Measurements from ENCODE around the gene PLEKHA6.

PLEKHA6 gene

GRCh38 chr1:204359474-204360255 lies at the start of gene PLEKHA6:
Gene PLEKHA6 (minus strand): TSS chr1:204359929. CDS start chr1:204273727, 86,202 bp downstream.
- peak; percentile 14 to 28 for TF ChIP-seq CTCF (IDR thresholded peaks at IDR 0.05)
- no peaks in the 10 kb centered on the region for H3K36me3 ChIP-seq
- intact Hi-C loops (cut with DNase I; ENCODE audit: low total_unique reads) = loop anchor here (5.0 kb wide), 2 partner anchors 102 to 142 kb away; no protein-coding TSS in a partner anchor
- H3K9me3 ChIP-seq = no peaks in the 10 kb centered on the region
- H3K4me3 ChIP-seq = no peak within 1 kb of the TSS
- peaks cover 0 to 27% of the 10 kb centered on the region in 2 donors for H3K27me3 ChIP-seq
- H3K27ac ChIP-seq = no peak within 1 kb of the TSS
- H3K4me1 ChIP-seq = peaks cover 0 to 19% (median 15%) of the 10 kb centered on the region in 4 donors
- DNase-seq = peak in 1 of 2 donors; percentile 78

GRCh38 chr1:204409123-204409522 lies 49.4 kb upstream of the PLEKHA6 start:
- peaks cover 0 to 37% (median 19%) of the 10 kb centered on the region in 4 donors for H3K4me1 ChIP-seq
- DNase-seq = no peak
- intact Hi-C loops (cut with DNase I; ENCODE audit: low total_unique reads) = no loop called here

GRCh38 chr1:204408602-204409001 lies 48.9 kb upstream of the PLEKHA6 start:
- H3K27ac ChIP-seq = peak overlapping the region; percentile 45 to 100

More at GRCh38 chr1:204409123-204409522, 49.4 kb upstream of the PLEKHA6 start:
- TF ChIP-seq CTCF (IDR thresholded peaks at IDR 0.05) = no peak
- Histone ChIP-seq H3K27me3 (no peaks in the 10 kb centered on the region), H3K27ac (peak overlapping the region; percentile 95 to 100), H3K9me3 (no peaks in the 10 kb centered on the region), H3K36me3 (peaks cover 4 to 15% (median 13%) of the 10 kb centered on the region in 3 donors), H3K4me3 (peak overlapping the region; percentile 86 to 92)

GRCh38 chr1:204408074-204408507 lies 48.4 kb upstream of the PLEKHA6 start:
- intact Hi-C loops (cut with DNase I; ENCODE audit: low total_unique reads) = no loop called here
- DNase-seq = peak; percentile 83 to 85
- Histone ChIP-seq H3K27me3 (no peaks in the 10 kb centered on the region), H3K36me3 (peaks cover 14 to 22% (median 21%) of the 10 kb centered on the region in 3 donors), H3K9me3 (no peaks in the 10 kb centered on the region), H3K4me3 (peak overlapping the region; percentile 86 to 92), H3K27ac (peak overlapping the region; percentile 45 to 100), H3K4me1 (peaks cover 0 to 41% (median 21%) of the 10 kb centered on the region in 4 donors)
- no peak for TF ChIP-seq CTCF (IDR thresholded peaks at IDR 0.05)

More at GRCh38 chr1:204408602-204409001, 48.9 kb upstream of the PLEKHA6 start:
- intact Hi-C loops (cut with DNase I; ENCODE audit: low total_unique reads) = no loop called here
- peaks cover 0 to 41% (median 21%) of the 10 kb centered on the region in 4 donors for H3K4me1 ChIP-seq
- TF ChIP-seq CTCF (IDR thresholded peaks at IDR 0.05) = no peak
- peaks cover 9 to 20% (median 18%) of the 10 kb centered on the region in 3 donors for H3K36me3 ChIP-seq
- DNase-seq = no peak
- no peaks in the 10 kb centered on the region for H3K9me3 ChIP-seq
- peak overlapping the region; percentile 86 to 92 for H3K4me3 ChIP-seq
- H3K27me3 ChIP-seq = no peaks in the 10 kb centered on the region

- no peak for TF ChIP-seq CTCF (IDR thresholded peaks at IDR 0.05)
- intact Hi-C loops (cut with DNase I; ENCODE audit: low total_unique reads) = no loop called here
- Histone ChIP-seq H3K4me1 (peaks cover 0 to 35% (median 19%) of the 10 kb centered on the region in 4 donors), H3K27me3 (no peaks in the 10 kb centered on the region), H3K27ac (peak overlapping the region; percentile 45 to 100), H3K9me3 (no peaks in the 10 kb centered on the region), H3K4me3 (peak overlapping the region; percentile 86 to 92), H3K36me3 (peaks cover 21 to 28% (median 27%) of the 10 kb centered on the region in 3 donors)
- no peak for DNase-seq
Measured at GRCh38 chr1:204407295-204407971, 47.7 kb upstream of the PLEKHA6 start.
